ENCODE measurements around the gene KIAA0513. TPM values are rescaled to one million over a fixed set of nuclear protein-coding genes. Genes with fewer than 3 reads are reported as not detected.

KIAA0513 gene
- 23.4 and 24.6 TPM in 2 replicates for total RNA-seq
- polyA plus RNA-seq, result 12.8 and 29.1 TPM in 2 replicates

GRCh38 chr16:85027349-85027957, at the start of gene KIAA0513:
Gene KIAA0513 (plus strand): TSS chr16:85027795. CDS start chr16:85067072, 39,277 bp downstream.
- no peaks in the 10 kb centered on the region for H3K27me3 ChIP-seq
- H3K27ac ChIP-seq, result no peak within 1 kb of the TSS
- H3K4me3 ChIP-seq, result peak within 1 kb of the TSS; percentile 80
- peaks cover 6% of the 10 kb centered on the region for H3K4me1 ChIP-seq (ENCODE audit: low read depth)
- TF ChIP-seq, protein P1, sequence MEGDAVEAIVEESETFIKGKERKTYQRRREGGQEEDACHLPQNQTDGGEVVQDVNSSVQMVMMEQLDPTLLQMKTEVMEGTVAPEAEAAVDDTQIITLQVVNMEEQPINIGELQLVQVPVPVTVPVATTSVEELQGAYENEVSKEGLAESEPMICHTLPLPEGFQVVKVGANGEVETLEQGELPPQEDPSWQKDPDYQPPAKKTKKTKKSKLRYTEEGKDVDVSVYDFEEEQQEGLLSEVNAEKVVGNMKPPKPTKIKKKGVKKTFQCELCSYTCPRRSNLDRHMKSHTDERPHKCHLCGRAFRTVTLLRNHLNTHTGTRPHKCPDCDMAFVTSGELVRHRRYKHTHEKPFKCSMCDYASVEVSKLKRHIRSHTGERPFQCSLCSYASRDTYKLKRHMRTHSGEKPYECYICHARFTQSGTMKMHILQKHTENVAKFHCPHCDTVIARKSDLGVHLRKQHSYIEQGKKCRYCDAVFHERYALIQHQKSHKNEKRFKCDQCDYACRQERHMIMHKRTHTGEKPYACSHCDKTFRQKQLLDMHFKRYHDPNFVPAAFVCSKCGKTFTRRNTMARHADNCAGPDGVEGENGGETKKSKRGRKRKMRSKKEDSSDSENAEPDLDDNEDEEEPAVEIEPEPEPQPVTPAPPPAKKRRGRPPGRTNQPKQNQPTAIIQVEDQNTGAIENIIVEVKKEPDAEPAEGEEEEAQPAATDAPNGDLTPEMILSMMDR (IDR thresholded peaks at IDR 0.05; ENCODE audit: low read depth, low read length), result peak; percentile 17
- H3K9me3 ChIP-seq (ENCODE audit: low read depth), result no peaks in the 10 kb centered on the region
- peak; percentile 96 to 98 for DNase-seq (ENCODE audit: low read depth in 1 of 2, low spot score in 1 of 2)
- no peaks in the 10 kb centered on the region for H3K36me3 ChIP-seq

GRCh38 chr16:84979516-84979915, 48.1 kb upstream of the KIAA0513 start:
- H3K9me3 ChIP-seq (ENCODE audit: low read depth), result no peaks in the 10 kb centered on the region
- DNase-seq (ENCODE audit: low read depth in 1 of 2, low spot score in 1 of 2), result no peak
- H3K4me1 ChIP-seq (ENCODE audit: low read depth), result peaks cover 13% of the 10 kb centered on the region
- H3K27ac ChIP-seq, result no peak overlapping the region
- no peaks in the 10 kb centered on the region for H3K27me3 ChIP-seq
- TF ChIP-seq, protein P1 (IDR thresholded peaks at IDR 0.05; ENCODE audit: low read depth, low read length), result no peak
- H3K36me3 ChIP-seq, result peaks cover 44% of the 10 kb centered on the region
- H3K4me3 ChIP-seq, result no peak overlapping the region

- DNase-seq (ENCODE audit: low read depth in 1 of 2, low spot score in 1 of 2), result peak in 1 of 2 donors; percentile 23
- H3K27ac ChIP-seq, result peak overlapping the region; percentile 62
- peaks cover 24% of the 10 kb centered on the region for H3K36me3 ChIP-seq
- H3K27me3 ChIP-seq, result no peaks in the 10 kb centered on the region
- H3K4me3 ChIP-seq, result no peak overlapping the region
- H3K9me3 ChIP-seq (ENCODE audit: low read depth), result no peaks in the 10 kb centered on the region
- H3K4me1 ChIP-seq (ENCODE audit: low read depth), result peaks cover 13% of the 10 kb centered on the region
- TF ChIP-seq, protein P1 (IDR thresholded peaks at IDR 0.05; ENCODE audit: low read depth, low read length), result no peak
Observed at GRCh38 chr16:84982434-84982833, 45.2 kb upstream of the KIAA0513 start.

GRCh38 chr16:84985079-84986065, 42.2 kb upstream of the KIAA0513 start:
- Histone ChIP-seq H3K9me3 (ENCODE audit: low read depth) (no peaks in the 10 kb centered on the region), H3K36me3 (peaks cover 14% of the 10 kb centered on the region), H3K27ac (no peak overlapping the region), H3K4me3 (no peak overlapping the region), H3K4me1 (ENCODE audit: low read depth) (peaks cover 13% of the 10 kb centered on the region), H3K27me3 (no peaks in the 10 kb centered on the region)
- TF ChIP-seq, protein P1 (IDR thresholded peaks at IDR 0.05; ENCODE audit: low read depth, low read length), result no peak
- peak in 1 of 2 donors; percentile 71 for DNase-seq (ENCODE audit: low read depth in 1 of 2, low spot score in 1 of 2)

- H3K9me3 ChIP-seq (ENCODE audit: low read depth), result no peaks in the 10 kb centered on the region
- no peak for DNase-seq (ENCODE audit: low read depth in 1 of 2, low spot score in 1 of 2)
- H3K4me1 ChIP-seq (ENCODE audit: low read depth), result peaks cover 13% of the 10 kb centered on the region
- H3K4me3 ChIP-seq, result no peak overlapping the region
- no peaks in the 10 kb centered on the region for H3K27me3 ChIP-seq
- H3K27ac ChIP-seq, result no peak overlapping the region
- H3K36me3 ChIP-seq, result peaks cover 14% of the 10 kb centered on the region
- TF ChIP-seq, protein P1 (IDR thresholded peaks at IDR 0.05; ENCODE audit: low read depth, low read length), result no peak
Observed at GRCh38 chr16:84986102-84986501, 41.5 kb upstream of the KIAA0513 start.

All from cardiac muscle cell (in vitro differentiated cells and primary cell).